Activated CD4-positive, CD25-positive, alpha-beta regulatory T cell (primary cell): ENCODE measurements around the gene CADM1.

Experiments used
- DNase-seq, 4 experiments: peaks; one replicate each; lab custom pipeline; 2025; lab: John Stamatoyannopoulos, UW

CADM1 gene

DNA sequence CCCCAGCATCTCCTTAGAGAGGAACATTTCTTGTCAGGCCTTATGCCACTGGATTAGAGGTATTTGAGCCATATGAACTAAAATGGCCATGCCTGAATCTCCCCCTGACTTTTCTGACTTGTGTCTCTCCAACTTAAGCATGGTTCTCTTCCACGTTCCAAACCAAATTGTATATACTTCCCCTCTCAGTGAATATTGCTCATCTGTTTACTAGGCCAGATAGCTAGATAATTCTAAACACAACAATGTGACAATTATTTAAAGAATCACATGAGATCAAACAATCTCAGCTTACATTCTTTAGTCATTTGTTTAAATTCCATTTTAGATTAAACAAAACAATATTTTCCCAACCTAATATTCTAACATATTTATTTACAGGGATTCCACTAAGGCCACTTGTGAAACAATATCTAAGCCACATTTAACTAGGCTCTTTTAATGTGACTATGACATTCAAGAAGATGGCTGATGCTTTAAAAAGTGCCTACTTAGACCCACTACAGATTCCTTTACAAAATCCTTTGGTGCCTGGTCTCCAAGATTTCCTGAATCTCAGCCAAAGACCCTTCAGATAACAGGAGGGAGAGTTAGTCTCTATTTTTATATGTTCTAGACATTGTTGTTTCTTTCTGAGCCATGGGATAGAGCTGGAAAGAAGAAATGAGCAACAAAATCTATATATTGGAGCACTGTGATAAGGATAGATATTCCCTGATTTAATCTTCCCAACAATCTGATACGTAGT, 105.7 kb downstream of the CADM1 start:
- DNase-seq = no peak

- DNase-seq = no peak
Measured at GRCh38 chr11:115396533-115396932, 107.7 kb downstream of the CADM1 start.

- DNase-seq = no peak
Measured at GRCh38 chr11:115393950-115394349, 110.3 kb downstream of the CADM1 start.

GRCh38 chr11:115391598-115391997, 112.6 kb downstream of the CADM1 start:
- DNase-seq = no peak

DNA sequence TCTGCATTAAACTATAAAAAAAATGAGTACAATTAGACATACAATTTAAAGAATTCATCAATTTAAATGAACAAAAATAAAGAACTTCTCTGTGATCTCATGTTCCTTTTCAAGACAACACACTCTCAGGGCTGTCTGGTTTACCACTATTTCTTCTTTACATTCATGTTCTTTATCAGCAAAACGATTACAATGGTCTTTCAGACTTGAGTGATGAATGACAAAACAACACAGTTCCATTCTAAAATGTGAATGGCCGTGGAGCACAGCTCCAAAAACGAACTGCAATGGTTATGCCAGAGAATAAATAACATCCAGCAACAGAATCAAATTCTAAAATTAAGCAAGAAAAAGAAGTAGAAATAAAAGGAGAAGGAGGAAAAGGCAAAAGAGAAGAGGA, 113.1 kb downstream of the CADM1 start:
- DNase-seq = no peak

GRCh38 chr11:115390441-115390840, 113.8 kb downstream of the CADM1 start:
- no peak for DNase-seq

- DNase-seq = no peak
Measured at GRCh38 chr11:115389790-115390189, 114.4 kb downstream of the CADM1 start.

DNA sequence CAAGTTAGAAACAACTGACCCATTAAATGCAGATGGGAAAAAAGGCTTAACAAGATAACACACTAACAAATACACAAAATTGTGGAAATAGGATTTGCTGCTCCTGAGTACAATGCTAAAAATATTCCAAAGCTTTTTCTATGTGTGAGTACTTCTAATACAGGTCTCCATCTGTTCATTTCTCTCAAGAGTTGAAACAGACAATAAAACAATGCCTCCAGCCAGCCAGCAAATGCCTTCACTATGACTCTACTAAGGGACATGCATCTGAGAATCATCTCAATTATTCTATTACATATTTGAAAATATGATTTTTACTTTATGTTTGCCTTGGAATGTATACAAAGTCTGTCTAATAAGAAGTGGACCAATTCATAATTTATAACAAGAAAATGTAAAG, 119.0 kb downstream of the CADM1 start:
- no peak for DNase-seq

GRCh38 chr11:115384236-115384635, 120.0 kb downstream of the CADM1 start:
- no peak for DNase-seq

DNA sequence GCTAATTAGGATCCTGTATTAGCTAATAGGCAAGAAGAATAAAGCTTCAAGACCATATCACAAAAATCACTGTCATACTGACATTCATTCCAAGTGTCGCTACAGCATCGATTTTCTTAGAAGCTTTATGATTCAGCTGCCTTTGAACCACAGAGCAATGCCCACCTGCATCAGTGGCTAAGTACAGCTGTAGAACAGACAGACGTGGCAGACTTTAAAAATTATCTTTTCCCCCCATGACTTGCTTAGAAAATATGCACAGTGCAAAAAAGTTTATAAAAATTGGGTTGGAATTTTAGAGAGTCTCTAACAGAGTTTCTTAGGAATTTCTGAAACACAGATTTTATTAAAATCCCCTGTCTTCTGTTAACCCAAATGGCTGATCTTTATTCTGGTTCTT, 120.8 kb downstream of the CADM1 start:
- no peak for DNase-seq

- no peak for DNase-seq
Measured at GRCh38 chr11:115379528-115379927, 124.7 kb downstream of the CADM1 start.

DNA sequence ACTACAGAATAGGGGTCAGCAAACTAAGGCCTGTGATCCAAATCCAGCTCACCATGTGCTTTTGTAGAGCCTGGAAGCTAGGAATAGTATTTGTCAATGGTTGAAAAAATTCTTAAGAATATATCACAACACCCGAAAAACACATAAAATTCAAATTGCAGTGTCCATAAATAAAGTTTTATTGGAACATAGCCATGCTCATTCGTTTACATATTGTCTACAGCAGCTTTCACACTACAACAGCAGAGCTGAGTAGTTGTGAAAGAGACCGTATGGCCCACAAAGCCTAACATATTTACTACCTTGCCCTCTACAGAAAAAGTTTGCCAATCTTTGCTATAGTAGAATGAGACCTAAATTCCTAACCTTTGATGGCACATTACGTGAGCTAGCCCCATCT, 125.7 kb downstream of the CADM1 start:
- DNase-seq = no peak

GRCh38 chr11:115377882-115378296, 126.3 kb downstream of the CADM1 start:
- DNase-seq = no peak

DNA sequence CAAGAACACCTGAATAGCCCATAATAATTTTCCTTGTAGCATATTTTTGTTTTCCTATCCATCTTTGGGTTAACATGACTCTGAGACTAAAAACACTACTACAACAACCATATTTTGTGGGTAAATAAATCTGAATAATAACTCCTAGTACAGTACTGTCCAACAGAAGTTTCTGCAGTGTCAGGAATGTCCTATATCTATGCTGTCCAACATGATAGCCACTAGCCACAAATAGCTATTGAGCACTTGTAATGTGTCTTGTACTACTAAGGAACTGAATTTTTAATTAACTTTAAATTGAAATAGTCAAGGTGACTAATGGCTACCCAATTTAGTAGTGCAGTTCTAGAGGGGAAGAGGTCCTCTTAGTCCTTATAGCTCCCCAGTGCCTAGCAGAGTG, 135.6 kb downstream of the CADM1 start:
- no peak for DNase-seq

DNA sequence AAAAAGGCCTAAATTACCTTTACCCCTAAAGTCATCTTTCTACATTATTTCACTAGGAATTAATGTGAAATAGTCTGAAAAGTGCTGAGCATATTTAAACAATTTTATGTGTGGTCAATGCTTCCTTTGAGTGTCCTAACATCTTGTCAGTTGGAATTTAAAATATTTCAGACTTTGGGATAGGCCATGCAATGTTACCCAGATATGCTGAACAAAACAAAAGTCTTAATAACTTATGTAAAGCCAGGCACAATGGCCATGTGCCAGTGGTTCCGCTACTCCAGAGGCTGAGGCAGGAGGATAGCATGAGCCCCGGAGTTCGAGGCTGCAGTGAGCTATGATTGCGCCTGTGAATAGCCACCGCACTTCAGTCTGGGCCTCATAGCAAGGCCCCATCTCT, 137.4 kb downstream of the CADM1 start:
- no peak for DNase-seq

GRCh38 chr11:115365907-115366306, 138.3 kb downstream of the CADM1 start:
- no peak for DNase-seq

DNA sequence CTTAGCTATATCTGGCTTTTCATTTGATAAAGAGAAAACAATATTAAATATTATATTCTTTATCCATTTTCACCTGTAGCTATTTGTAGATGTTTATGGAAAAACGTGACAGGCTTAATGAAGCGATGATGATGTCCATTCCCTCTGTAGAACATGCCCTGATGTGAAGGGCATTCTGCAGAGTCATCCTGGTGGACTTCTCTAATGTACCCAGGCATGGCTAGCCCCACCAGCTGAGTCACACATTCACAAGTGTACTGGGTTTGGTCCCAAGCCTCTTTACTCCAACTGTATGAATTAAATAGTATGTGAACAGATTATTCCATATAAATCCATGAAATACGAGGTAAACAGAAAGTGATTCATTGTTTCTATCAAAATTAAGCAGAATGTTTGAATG, 139.3 kb downstream of the CADM1 start:
- no peak for DNase-seq

DNA sequence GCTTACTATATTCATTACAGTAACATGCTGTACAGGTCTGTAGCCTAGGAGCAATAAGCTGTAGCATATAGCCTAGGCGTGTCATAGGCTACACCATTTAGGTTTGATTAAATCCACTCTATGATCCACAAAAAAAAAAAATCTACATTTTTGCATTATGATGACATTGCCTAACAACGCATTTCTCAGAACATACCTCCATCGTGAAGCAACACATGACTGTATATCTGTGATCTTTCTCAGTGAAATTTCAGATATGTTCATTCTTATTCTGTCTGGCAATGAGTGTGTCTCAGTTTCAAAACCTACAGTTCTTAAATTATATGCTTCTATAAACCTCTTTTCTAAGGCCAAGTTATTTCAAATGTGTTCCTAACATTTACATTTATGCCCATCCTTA, 140.3 kb downstream of the CADM1 start:
- DNase-seq = no peak

- DNase-seq = no peak
Measured at GRCh38 chr11:115363426-115363825, 140.8 kb downstream of the CADM1 start.

- DNase-seq = no peak
Measured at GRCh38 chr11:115362997-115363396, 141.2 kb downstream of the CADM1 start.

DNA sequence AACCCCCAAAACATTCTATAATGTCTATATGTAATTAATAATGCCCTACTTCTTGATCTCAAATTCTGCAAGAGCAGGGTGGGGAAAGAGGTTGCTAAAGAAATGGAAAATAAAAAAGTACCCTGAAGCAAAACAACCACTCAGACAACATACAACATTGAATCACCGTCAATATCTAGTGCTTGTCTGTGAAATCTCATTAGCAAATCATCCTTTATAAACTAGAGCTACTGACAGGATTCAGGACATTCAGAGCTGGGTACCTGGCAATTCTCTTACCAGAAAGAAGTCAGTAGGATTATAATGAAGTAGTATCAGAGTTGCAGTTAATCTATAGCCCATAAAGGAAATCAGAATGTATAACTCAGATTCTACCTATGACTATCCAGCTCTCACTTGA, 143.2 kb downstream of the CADM1 start:
- no peak for DNase-seq

GRCh38 chr11:115360186-115360824, 143.9 kb downstream of the CADM1 start:
- DNase-seq = no peak

DNA sequence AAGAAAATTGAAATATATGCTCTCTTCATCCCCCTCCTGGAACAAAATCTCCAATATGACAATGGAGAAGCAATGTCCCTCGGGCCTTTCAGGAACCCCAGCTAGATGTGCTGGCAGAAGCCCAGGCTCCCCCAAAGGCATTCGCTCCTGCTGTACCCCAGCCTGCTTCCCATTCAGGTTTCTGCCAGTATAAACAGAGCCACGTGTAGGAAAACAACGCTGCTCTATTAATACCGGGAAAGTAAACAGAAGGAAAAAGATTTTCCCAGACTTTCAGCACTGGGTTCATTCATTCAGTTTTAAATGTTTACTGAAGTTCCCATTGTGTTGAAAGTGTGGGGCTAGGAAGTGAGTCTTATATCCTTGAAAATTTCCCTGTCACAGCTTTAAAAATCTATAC, 147.1 kb downstream of the CADM1 start:
- DNase-seq = no peak
